Spleen (tissue), 7 donors: ENCODE data around the gene MCM8.

Experiments
- CTCF ChIP-seq, 11 experiments: fragments of 200-600 bp in 7 of 11; fragments of 450-650 bp in 4 of 11; sonication (generic) in 4 of 11; IDR thresholded peaks in 8 of 11; conservative IDR thresholded peaks in 3 of 11; 1 replicate in 7 of 11; 2 replicates in 4 of 11; pipeline versions ENCODE4 v1.4.0 to v1.8.0; 2016 to 2021; ENCODE audit warnings: antibody characterized with exemption in 11 of 11, inconsistent platforms in 4 of 11, mild to moderate bottlenecking in 1 of 11
- POLR2A ChIP-seq, 3 donors: fragments of 450-650 bp; IDR thresholded peaks; one replicate each; pipeline ENCODE4 v1.5.1; 2017; ENCODE audit warnings: antibody characterized with exemption in 3 of 3, mild to moderate bottlenecking in 1 of 3
- donor health status: DM: no; HTN: no; CAD: no; lungs with moderate emphysema.
- donor health status: DM: no; HTN: no; CAD: no.
- donor health status: DM: no; HTN: no; CAD: no.

- TF ChIP-seq POLR2A (IDR thresholded peaks at IDR 0.05) (no peak), CTCF (IDR thresholded peaks at IDR 0.05 in 8 of 11, conservative IDR thresholded peaks at IDR 0.05 in 3 of 11) (no peak)
Observed at GRCh38 chr20:6014017-6014416, 63.6 kb downstream of the MCM8 start.
